ENCODE data around the gene CTNNA2.

DNA sequence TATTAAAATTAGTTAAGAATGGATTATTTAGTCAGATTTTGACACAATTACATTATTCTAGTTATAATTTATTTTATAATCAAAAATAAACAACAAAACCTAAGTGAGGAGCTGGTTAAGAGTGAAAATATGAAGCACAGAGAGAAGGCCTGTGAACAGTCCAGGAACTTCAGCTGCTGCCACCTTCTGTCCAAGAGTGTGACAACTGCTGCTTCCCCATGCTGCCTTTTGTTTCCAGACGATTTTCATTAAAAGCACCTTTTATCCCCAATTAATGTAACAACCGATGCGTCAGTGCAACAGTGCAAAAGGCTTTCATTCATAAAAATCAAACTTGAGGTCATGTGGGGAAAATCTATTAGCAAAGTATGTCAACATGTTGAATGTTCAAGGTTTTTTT is 363.6 kb downstream of the CTNNA2 start:
- TF ChIP-seq NFIC (IDR thresholded peaks at IDR 0.05), result no peak
- no peak for TF ChIP-seq YY1 (IDR thresholded peaks at IDR 0.05; ENCODE audit: low read depth)
